OCI-LY7 (cell line): ENCODE data around the gene ST14. TPM values are rescaled to one million over a fixed set of nuclear protein-coding genes. Genes with fewer than 3 reads are reported as not detected.

Experiments
- BruUV-seq: library from RNA; stranded (reverse); fragments of 400-500 nt; replicated peaks from 2 replicates; lab custom pipeline; 2021; lab: Mats Ljungman, UMichigan
- CTCF ChIA-PET: fragments of 300-600 bp; sonication (Branson Sonifier 250); formaldehyde crosslinking; loops from one replicate; lab custom pipeline; 2022; ENCODE audit warnings: antibody characterized with exemption; ENCODE audit not compliant: unreplicated experiment; lab: Charles Lee
- POLR2A ChIA-PET: fragments of 300-600 bp; sonication (Branson Sonifier 250); formaldehyde crosslinking; loops from one replicate; lab custom pipeline; 2022; ENCODE audit warnings: antibody characterized with exemption; lab: Charles Lee
- DNase-seq: peaks from one replicate; pipeline ENCODE4 v3.0.0-alpha.2; 2015; ENCODE audit warnings: low spot score
- H2AFZ ChIP-seq: fragments of 200-600 bp; sonication (generic), shearing (Covaris generic); 2 replicates; pipeline ENCODE4 v1.6.1; 2014; ENCODE audit warnings: mild to moderate bottlenecking, antibody characterized with exemption, low read length, moderate library complexity
- H3K27ac ChIP-seq: fragments of 200-600 bp; sonication (generic); 2 replicates; pipeline ENCODE4 v1.5.1; 2014; ENCODE audit warnings: mixed run types, low read depth, mild to moderate bottlenecking, moderate library complexity, low read length, inconsistent platforms; ENCODE audit not compliant: poor library complexity, severe bottlenecking
- H3K36me3 ChIP-seq: fragments of 200-600 bp; sonication (generic); 2 replicates; pipeline ENCODE4 v1.6.1; 2014; ENCODE audit warnings: mild to moderate bottlenecking, antibody characterized with exemption, low read length, moderate library complexity, mixed read lengths; ENCODE audit not compliant: insufficient read depth
- H3K4me1 ChIP-seq: fragments of 200-600 bp; sonication (generic); 2 replicates; pipeline ENCODE4 v1.5.1; 2014; ENCODE audit warnings: mild to moderate bottlenecking, low read length; ENCODE audit not compliant: insufficient read depth, poor library complexity, severe bottlenecking
- H3K4me2 ChIP-seq: fragments of 200-600 bp; sonication (generic); 2 replicates; pipeline ENCODE4 v1.6.1; 2014; ENCODE audit warnings: mild to moderate bottlenecking, low read length
- H3K4me3 ChIP-seq: fragments of 200-600 bp; sonication (generic); 2 replicates; pipeline ENCODE4 v1.5.1; 2014; ENCODE audit warnings: mild to moderate bottlenecking, low read depth, low read length; ENCODE audit not compliant: poor library complexity, severe bottlenecking
- H3K79me2 ChIP-seq: fragments of 200-600 bp; sonication (generic); 2 replicates; pipeline ENCODE4 v1.6.1; 2016; ENCODE audit warnings: low read depth, mild to moderate bottlenecking, low read length, moderate library complexity, mixed read lengths; ENCODE audit not compliant: insufficient read depth
- H3K9me2 ChIP-seq: fragments of 200-600 bp; sonication (generic); 2 replicates; pipeline ENCODE4 v1.6.1; 2016; ENCODE audit warnings: mild to moderate bottlenecking, low read length, mixed read lengths; ENCODE audit not compliant: insufficient read depth
- H3K9me3 ChIP-seq: fragments of 200-600 bp; sonication (generic); 2 replicates; pipeline ENCODE4 v1.6.1; 2014; ENCODE audit warnings: mild to moderate bottlenecking, mixed run types, low read length, mixed read lengths
- H4K20me1 ChIP-seq: fragments of 200-600 bp; sonication (generic); 2 replicates; pipeline ENCODE4 v1.6.1; 2014; ENCODE audit warnings: mild to moderate bottlenecking, antibody characterized with exemption, low read length, moderate library complexity, mixed read lengths; ENCODE audit not compliant: insufficient read depth
- EZH2phosphoT487 ChIP-seq: fragments of 200-600 bp; sonication (generic); IDR thresholded peaks from 2 replicates; pipeline ENCODE4 v1.6.1; 2018; ENCODE audit warnings: low read depth, borderline replicate concordance, mild to moderate bottlenecking, mixed run types, antibody characterized with exemption, low read length, moderate library complexity, mixed read lengths
- intact Hi-C: fragments of 100-400 bp; cut with micrococcal nuclease; formaldehyde crosslinking; loops from one replicate; pipeline ENCODE4 v1.10.0; 2022; ENCODE audit not compliant: unreplicated experiment
- total RNA-seq, 2 experiments: library from RNA; depleted of rRNA in 1 of 2; stranded (reverse); fragments of >200 nt in 1 of 2; shearing (Covaris generic) in 1 of 2; gene quantifications; 2 replicates each; pipeline ENCODE4 v1.2.3, GENCODE V29; 2014 to 2022
- TF ChIP-seq, protein P1 (sequence below): fragments of 200-600 bp; sonication (generic); conservative IDR thresholded peaks from 2 replicates; pipeline ENCODE4 v1.5.1; 2014; ENCODE audit warnings: mild to moderate bottlenecking, antibody characterized with exemption, low read length, moderate library complexity, mixed read lengths

The ST14 gene
- total RNA-seq, 2 experiments from 2014 or later = 98.0 to 135 TPM

DNA sequence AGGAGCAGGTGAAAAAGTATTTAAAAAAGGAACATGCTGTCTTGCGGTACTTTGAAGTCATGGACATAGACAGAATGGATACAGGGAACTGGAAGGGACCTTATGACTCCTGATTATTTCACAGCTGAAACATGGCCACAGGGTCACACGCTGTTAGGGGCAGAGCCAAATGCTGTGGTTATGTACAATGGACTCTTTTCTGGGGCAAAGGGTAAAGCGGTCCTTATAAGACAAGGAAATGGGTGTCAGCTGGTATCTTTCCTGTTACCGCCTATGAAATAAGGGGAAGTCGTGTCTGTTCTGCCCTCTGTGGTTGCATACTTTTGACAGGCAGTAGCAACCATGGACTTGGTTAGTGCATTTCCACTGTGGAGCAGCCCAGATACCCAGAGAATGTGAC, 12.8 kb upstream of the ST14 start:
- no TSS peak for BruUV-seq
- peak overlapping the region; percentile 47 for H3K4me2 ChIP-seq
- peaks cover 49% of the 10 kb centered on the region for H3K4me1 ChIP-seq
- no peaks in the 10 kb centered on the region for H4K20me1 ChIP-seq
- H3K27ac ChIP-seq = peak overlapping the region; percentile 67
- no peak for TF ChIP-seq EZH2phosphoT487
- TF ChIP-seq, protein P1, sequence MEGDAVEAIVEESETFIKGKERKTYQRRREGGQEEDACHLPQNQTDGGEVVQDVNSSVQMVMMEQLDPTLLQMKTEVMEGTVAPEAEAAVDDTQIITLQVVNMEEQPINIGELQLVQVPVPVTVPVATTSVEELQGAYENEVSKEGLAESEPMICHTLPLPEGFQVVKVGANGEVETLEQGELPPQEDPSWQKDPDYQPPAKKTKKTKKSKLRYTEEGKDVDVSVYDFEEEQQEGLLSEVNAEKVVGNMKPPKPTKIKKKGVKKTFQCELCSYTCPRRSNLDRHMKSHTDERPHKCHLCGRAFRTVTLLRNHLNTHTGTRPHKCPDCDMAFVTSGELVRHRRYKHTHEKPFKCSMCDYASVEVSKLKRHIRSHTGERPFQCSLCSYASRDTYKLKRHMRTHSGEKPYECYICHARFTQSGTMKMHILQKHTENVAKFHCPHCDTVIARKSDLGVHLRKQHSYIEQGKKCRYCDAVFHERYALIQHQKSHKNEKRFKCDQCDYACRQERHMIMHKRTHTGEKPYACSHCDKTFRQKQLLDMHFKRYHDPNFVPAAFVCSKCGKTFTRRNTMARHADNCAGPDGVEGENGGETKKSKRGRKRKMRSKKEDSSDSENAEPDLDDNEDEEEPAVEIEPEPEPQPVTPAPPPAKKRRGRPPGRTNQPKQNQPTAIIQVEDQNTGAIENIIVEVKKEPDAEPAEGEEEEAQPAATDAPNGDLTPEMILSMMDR = no peak
- no peaks in the 10 kb centered on the region for H3K79me2 ChIP-seq
- H3K4me3 ChIP-seq = no peak overlapping the region
- CTCF ChIA-PET = interaction anchor here (0.8 to 1.1 kb wide), 2 partner anchors 25 to 174 kb away, joined by 3 to 4 read pairs; no protein-coding TSS in a partner anchor
- no peak overlapping the region for H2AFZ ChIP-seq
- intact Hi-C loops = loop anchor here (5.0 kb wide), 1 partner anchor 36 kb away; no protein-coding TSS in a partner anchor
- no peaks in the 10 kb centered on the region for H3K9me3 ChIP-seq
- peaks cover 65% of the 10 kb centered on the region for H3K36me3 ChIP-seq
- DNase-seq = peak; percentile 78
- no peaks in the 10 kb centered on the region for H3K9me2 ChIP-seq
- POLR2A ChIA-PET = interaction anchor here (0.6 to 1.4 kb wide), 7 partner anchors 9 to 252 kb away, joined by 3 to 5 read pairs (median 3); no protein-coding TSS in a partner anchor

DNA sequence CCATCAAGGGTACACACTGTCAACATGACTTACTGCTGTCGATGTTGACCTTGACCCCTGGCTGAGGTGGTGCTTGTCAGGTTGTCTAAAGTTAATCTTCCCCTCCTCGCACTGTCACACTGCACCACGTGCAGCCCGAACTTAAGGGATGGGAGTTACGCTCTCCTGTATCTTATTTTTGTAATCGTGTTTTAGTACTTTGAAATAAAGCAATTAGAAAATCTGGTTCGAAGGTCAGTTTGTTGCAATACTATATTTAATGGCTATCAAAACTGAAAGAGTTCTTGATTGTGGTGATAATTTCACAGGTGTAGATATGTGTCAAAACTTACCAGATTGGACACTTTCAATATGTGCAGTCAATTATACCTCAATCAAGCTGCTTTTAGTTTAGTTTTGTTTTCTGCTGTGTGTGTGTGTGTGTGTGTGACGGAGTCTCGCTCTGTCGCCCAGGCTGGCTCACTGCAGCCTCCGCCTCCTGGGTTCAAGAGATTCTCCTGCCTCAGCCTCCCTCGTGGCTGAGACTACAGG, 10.7 kb upstream of the ST14 start:
- intact Hi-C loops = loop anchor here (5.0 kb wide), 1 partner anchor 33 kb away; no protein-coding TSS in a partner anchor
- Histone ChIP-seq H3K4me2 (no peak overlapping the region), H2AFZ (no peak overlapping the region), H3K36me3 (peaks cover 44% of the 10 kb centered on the region), H3K9me3 (no peaks in the 10 kb centered on the region), H3K27ac (no peak overlapping the region), H3K4me3 (no peak overlapping the region), H3K9me2 (no peaks in the 10 kb centered on the region), H4K20me1 (no peaks in the 10 kb centered on the region), H3K4me1 (peaks cover 67% of the 10 kb centered on the region), H3K79me2 (no peaks in the 10 kb centered on the region)
- no peak for DNase-seq
- TF ChIP-seq EZH2phosphoT487 = no peak
- TF ChIP-seq, protein P1 = no peak
- POLR2A ChIA-PET = interaction anchor here (0.5 to 7.8 kb wide), 6 partner anchors 11 to 202 kb away, joined by 3 to 74 read pairs (median 3); no protein-coding TSS in a partner anchor
- CTCF ChIA-PET = interaction anchor here (0.6 kb wide), 1 partner anchor 17 kb away, joined by 3 read pairs; no protein-coding TSS in a partner anchor
- BruUV-seq = no TSS peak

DNA sequence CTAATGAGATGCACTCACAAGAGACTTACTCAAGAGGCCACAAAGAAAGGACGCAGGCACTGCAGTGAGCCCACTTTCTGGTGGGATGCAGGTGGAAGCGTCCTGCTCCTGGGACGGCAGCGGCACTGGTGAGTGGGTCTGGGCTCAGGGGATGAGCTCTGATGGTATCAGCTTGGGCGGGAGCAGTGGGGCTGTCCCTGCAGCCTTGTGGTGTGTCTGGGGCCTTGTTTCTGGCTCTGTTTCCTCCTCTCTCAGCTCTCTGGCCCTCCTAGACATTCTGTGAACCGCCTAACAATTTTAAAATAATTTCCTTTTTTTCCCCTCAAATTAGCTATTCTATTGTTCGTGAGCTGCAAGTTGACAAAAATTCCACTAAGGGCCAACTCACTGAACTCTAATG, 8.8 kb upstream of the ST14 start:
- Histone ChIP-seq H3K4me1 (peaks cover 87% of the 10 kb centered on the region), H3K4me3 (no peak overlapping the region), H4K20me1 (no peaks in the 10 kb centered on the region), H3K36me3 (peaks cover 25% of the 10 kb centered on the region), H3K9me2 (no peaks in the 10 kb centered on the region), H3K79me2 (no peaks in the 10 kb centered on the region), H3K27ac (peak overlapping the region; percentile 76), H2AFZ (no peak overlapping the region), H3K4me2 (peak overlapping the region; percentile 69), H3K9me3 (no peaks in the 10 kb centered on the region)
- no TSS peak for BruUV-seq
- no peak for DNase-seq
- CTCF ChIA-PET = interaction anchor here (0.9 to 1.3 kb wide), 2 partner anchors 14 to 17 kb away, joined by 3 to 5 read pairs; no protein-coding TSS in a partner anchor
- TF ChIP-seq, protein P1 = no peak
- TF ChIP-seq EZH2phosphoT487 = no peak
- POLR2A ChIA-PET = interaction anchor here (0.7 to 7.8 kb wide), 10 partner anchors 9 to 214 kb away, joined by 3 to 74 read pairs (median 5); partner anchors contain the start of gene ST14
- intact Hi-C loops = loop anchor here (10.0 kb wide), 1 partner anchor 1426 kb away; no protein-coding TSS in a partner anchor
